ENCODE measurements around the gene MED7. TPM values are rescaled to one million over a fixed set of nuclear protein-coding genes. Genes with fewer than 3 reads are reported as not detected.
"Not testable (repeated sequence)": the region's sequence is repeated elsewhere in the genome, so short reads cannot be mapped to it uniquely, and the experiment has no call there.

The MED7 gene, protein sequence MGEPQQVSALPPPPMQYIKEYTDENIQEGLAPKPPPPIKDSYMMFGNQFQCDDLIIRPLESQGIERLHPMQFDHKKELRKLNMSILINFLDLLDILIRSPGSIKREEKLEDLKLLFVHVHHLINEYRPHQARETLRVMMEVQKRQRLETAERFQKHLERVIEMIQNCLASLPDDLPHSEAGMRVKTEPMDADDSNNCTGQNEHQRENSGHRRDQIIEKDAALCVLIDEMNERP
- total RNA-seq (2014; rRNA removed; shearing (Covaris generic)) = 3.6 and 4.5 TPM in 2 replicates

DNA sequence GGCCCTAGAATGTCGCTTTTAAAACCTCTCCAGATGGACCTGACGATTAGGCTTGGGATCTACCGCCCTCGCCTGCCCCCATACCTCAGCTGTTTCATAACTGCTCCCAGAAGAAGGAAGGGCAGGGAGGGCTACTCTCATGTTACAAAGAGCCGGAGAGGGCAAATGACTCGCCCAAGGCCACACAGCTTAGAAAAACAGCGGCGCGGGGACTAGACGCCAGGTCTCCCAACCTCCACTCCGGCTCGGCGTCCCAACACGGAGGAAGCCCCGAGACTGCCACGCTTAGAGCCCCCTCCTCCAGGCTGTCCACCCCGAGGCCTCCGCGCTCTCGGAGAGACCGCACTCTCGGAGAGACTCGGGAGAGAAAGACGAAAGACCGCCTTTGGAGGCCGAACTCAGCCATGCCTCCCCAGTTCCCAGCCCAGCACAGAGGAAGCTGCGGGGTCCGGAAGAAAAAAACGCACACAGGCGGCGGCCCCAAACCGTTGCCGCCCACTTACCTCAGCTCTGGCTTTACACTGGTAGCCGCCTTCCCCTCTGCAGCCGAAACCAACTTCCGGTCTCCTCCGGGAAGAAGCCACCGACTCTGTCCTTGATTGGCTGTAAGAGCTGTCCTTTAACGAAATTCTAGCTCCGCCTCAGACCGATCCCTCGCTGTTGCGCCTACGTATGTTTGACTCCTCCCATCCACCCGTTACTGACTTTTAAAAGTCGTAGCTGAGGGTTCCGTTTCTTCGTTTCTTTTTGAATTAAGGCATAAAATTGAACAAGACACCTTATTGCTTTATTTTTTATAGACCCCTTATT, at the start of gene MED7:
Gene MED7, minus strand, starts transcription at position 549 of the 810 bp plus-strand sequence. CDS start 3,434 bp downstream, outside the sequence.
- peak; percentile 98 for DNase-seq (ENCODE audit: low spot score)

DNA sequence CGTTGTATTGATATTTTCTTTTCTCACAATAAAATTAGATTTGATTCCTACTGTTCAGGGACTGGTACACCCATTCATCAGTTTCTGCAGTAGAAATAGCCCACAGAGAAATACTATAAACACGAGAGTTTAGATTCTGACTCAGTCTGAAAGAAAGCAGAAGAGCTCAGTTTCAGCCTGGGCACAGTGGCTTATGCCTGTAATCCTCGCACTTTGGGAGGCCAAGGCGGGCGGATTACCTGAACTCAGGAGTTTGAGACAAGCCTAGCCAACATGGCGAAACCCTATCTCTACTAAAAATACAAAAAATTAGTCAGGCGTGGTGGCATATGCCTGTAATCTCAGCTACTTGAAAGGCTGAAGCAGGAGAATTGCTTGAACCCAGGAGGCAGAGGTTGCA, 46.6 kb upstream of the MED7 start:
- DNase-seq (ENCODE audit: low spot score) = no peak

DNA sequence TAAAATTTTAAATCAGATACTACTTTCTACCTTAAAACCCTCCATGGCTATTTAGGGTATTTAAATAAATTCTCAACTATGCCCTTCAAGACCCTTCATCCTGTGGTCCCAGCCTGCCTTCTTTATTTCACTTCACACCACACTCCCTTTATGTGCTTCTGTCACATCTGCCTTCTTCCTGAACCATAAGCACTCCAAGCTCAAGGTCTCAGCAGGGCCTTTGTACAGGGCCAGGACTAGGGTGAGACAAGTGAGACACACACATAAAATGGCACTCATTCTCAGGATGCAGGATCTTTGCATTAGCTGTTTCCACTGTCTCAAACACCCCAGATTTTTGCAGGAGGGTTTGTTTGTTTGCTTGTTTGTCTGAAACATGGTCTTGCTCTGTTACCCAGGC, 45.6 kb upstream of the MED7 start:
- no peak for DNase-seq (ENCODE audit: low spot score)

DNA sequence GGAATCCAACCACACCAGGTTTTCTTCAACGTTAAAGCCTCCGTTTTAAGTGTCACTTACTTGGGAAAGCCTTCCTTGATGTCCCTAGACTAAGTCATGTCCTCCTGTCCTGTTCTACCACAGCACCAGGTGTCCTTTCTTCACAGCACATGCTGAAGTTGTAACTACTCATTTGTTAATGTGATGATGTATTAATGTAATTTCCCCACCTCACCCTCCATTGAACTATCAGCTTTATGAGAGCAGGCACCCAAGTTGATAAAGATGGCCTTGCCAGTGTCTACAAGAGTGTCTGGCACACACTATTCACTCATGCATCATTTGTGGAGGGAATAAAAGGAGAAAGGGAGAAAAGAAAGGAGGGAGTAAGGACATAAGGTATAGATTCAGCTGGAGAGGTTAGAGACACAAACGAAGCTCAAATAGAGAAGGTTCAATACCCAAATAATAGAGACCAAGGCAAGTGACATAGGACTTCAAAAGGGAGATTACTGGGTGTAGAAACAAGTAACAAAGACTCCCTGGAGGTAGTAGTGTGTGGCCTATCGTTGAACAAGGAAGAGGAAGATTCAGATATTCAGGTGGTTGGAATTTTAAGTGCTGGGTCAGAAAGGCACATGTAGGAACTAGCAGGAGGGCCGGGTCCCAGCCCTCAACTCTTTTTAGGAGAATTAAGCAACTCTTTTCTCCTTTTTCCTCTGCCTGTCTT, 44.5 kb upstream of the MED7 start:
- DNase-seq (ENCODE audit: low spot score) = no peak

DNA sequence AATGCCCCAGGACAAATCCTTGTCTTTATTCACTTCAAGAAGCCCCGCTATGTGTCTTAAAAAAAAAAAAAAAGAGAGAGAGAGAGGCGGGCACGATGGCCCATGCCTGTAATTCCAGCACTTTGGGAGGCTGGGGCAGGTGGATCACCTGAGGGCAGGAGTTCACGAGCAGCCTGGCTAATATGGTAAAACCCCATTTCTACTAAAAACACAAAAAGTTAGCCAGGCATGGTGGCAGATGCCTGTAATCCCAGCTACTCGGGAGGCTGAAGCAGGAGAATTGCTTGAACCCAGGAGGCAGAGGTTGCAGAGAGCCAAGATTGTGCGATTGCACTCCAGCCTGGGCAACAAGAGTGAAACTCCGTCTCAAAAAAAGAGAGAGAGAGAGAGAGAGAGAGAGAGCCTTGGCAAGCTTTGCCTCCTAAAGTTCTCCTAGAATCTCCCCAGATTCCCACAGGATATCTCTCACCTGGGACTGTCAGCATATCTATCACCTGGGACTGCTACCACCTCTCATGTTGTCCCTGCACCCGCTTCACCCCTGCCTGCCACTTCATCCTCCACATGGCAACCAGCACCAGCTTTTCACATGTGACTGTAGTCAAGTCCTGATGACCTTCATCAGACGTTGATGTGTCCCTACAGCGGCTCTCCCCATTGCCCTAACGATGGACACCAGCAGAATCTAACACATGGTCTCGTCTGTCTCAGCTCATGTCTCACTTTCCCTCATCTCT, 43.8 kb upstream of the MED7 start:
- DNase-seq (ENCODE audit: low spot score) = no peak

DNA sequence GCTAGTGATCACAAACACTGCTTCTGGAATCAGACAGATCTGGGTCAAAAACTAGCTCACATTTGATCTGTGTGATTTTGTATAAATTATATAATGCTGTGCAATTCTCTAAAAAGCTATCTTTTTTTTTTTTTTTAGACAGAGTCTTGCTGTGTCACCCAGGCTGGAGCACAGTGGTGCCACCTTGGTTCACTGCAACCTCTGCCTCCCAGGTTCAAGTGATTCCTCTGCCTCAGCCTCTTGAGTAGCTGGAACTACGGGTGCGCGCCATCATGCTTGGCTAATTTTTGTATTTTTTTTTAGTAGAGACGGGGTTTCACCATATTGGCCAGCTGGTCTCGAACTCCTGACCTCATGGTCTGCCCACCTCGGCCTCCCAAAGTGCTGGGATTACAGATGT, 42.5 kb upstream of the MED7 start:
- DNase-seq (ENCODE audit: low spot score) = not testable (repeated sequence)

DNA sequence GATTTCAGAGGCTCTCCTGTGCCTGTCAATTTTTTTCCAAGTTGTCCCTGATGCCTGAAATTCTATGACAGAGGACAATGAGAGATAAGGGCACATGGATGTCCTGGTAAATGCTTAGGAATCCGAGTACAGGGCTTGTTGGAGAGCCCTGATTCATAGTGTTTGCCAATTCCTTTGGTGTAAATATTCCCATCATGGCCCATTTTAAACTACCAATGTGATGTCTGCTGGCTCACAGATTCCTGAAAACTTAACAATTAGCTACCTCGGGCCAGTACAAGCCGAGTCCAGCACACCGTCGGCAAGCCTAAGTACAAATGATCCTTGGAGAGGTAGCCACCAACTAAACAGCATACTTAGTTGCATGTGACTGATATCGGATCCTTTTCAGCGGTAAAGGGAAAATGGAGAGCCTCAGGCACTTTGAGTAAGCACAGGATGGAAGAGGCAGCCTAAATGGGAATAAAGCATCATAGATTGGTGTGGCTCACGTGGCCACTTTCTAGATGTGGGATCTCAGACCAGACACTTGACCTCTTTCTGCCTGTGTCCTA, 41.5 kb upstream of the MED7 start:
- DNase-seq (ENCODE audit: low spot score) = no peak

DNA sequence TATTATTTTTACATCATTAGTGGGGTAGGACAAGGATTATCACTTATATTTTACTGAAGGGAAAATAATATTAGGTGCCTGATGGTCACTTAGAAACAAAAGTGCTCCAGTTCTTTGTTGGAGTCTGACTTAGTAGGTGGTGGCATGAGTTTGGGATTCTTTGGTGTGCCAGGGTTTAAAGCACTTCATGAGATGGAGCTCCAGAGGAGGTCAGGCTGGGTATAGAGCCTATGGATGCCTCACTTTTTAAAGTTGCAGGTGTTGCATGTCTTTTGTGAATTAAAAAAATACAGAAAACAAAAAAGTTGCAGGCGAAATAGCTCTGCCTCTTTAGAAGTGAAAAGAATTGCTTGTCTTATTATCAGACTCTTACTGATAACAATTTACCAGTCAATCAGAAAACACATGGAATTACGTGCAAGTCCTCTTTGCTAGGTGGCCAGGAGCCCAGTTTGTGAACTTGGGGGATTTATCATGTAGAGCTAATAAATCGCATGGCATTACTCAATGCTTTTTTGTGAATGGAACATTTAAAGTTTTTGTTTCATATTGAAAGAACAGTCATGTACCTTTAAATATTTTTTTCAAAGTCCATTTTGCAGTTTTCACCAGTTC, 39.6 kb upstream of the MED7 start:
- DNase-seq (ENCODE audit: low spot score) = no peak

DNA sequence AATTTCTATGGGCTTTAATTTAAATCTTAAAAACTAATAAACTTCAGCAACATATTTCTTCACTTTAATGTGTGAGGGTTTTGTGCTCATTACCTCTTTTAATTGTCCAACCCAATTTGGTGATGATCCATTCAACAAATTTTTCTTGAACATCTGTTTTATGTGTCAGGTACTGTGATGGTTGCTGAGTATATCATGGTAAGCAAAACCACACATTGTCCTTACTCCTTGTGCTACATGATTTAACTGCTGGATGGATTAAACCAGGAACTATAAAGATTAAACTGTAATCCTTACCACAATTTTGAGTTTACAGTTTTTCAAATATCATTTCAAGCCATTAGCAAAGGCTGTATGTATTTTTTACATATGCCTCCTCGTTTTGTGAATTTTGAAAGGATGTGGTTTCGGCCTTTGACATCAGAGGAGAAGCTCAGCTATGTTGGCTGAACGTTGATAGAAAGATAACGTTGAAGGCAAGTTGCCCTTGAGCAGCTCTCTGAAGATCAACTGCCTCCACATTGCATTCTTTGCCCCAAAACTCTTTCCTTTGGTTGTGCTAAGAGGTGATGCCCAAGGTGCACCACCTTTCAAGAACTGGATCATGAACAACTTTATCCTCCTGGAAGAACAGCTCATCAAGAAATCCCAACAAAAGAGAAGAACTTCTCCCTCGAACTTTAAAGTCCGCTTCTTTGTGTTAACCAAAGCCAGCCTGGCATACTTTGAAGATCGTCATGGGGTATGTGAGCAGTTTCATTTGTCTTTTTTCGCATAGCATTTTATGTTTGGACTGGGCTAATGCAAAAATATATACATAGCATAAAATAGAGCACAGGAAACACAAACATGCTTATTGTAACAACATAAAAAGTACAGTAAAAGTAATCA, 38.0 kb upstream of the MED7 start, which contains the start of gene ITK:
Gene ITK, plus strand, starts transcription at position 467 of the 891 bp plus-strand sequence. Its CDS starts 138 bp downstream, at position 605.
- DNase-seq (ENCODE audit: low spot score) = no peak

DNA sequence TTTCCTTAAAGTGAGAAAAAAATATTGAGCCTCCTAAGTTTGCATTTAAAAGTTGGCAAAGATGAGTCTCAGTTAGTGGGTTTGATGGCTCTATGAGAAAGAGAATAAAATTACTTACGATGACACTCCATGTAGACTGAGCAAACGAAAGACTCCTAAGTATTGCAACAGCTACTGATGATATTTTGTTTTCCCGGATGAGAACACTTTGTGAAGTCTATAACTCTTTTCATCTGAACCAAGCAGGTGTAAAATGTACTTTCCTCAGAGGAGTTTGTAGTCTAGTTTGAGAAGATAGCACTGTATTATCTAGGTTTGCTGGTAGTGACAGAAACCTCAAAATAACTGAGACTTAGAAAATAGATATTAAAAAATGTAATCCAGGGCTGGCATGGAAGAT, 36.3 kb upstream of the MED7 start:
- no peak for DNase-seq (ENCODE audit: low spot score)

DNA sequence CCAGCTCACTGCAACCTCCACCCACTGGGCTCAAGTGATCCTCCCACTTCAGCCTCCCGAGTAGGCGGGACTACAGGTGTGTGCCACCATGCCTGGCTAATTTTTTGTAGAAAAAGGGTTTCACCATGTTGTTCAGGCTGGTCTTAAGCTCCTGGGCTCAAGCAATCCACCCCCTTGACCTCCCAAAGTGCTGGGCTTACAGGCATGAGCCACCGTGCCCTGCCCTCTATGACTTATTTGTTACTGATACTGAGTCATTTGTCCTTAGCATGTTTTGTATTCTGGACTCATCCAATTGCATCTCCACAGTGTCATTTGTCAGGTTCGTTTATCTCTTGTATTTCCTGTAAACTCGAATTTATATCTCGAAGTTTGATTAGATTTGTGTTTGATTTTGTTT, 35.3 kb upstream of the MED7 start:
- DNase-seq (ENCODE audit: low spot score) = no peak

DNA sequence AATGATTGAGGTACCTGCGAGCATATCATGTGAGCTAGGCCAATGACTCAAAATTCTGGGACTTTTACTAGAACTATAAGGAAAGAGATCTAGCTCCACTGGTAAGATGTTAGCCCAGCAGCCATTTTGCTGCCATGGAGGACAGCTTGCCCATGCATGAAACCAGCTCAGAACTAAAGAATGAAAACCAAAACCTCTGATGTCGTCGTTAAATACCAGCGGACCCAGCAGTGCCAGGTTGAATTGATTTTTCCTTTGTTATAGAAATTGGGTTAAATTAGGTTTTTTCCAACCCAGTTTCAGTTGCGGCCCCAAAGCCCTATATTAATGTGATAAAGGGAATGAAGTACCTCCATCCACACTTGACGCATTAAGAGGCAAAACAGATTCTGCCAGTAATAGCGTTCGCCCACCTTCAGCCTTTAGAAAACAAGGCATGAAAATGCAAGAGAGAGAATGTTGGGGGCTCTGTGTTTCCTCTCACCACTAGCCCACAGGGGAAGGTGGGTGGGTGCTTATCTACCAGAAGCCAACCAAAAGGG, 32.5 kb upstream of the MED7 start:
- DNase-seq (ENCODE audit: low spot score) = no peak

DNA sequence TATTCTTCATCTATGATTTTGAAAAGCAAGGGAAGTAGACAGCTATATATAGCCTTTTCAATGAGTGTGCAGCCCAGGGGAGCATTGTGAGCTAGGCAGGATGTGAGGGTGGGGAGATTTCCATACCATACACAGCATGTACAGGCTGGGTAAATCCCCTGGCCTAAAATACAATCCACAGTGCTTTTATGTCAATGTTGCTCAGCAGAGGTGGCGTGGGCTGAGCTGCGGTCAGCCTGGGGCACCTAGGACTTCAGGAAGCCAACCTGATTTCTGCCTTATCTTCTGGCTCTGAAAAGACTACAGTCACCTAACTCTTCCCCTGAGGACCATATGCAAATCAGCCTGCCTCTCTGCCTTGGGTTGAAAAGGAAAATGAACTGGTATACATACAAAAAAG, 29.7 kb upstream of the MED7 start:
- no peak for DNase-seq (ENCODE audit: low spot score)

DNA sequence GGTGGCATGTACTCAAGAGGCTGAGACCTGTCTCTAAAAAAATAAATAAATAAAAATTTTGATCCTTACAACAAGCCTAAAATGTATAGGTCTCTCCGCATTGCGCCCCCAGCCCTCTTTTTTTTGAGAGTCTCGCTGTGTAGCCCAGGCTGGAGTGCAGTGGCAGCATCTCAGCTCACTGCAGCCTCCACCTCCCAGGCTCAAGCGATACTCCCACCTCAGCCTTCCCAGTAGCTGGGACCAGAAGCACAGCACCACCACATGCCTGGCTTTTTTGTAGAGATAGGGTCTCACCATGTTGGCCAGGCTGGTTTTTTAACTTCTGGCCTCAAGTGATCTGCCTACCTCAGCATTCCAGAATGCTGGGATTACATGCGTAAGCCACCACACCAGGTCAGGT, 25.6 kb upstream of the MED7 start:
- no peak for DNase-seq (ENCODE audit: low spot score)

DNA sequence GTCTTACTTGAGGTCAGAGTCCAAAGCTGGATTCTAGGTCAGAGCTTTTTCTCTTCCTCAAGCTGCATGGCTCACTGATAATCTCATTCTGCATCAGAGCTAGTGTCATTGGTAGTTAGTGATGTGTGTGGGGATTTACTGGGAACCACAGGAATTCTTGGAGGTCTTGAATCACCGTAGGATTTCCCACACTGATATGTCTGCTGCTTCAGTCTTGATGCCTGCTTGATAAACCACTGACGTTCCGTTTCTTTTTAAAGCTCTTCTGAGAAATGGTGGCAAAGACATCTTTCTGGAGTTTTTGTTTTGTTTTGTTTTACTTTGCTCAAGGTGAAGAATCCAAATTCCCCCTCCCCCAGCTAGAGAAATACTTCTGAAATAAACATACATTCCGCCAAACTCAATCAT, 24.6 kb upstream of the MED7 start:
- no peak for DNase-seq (ENCODE audit: low spot score)

DNA sequence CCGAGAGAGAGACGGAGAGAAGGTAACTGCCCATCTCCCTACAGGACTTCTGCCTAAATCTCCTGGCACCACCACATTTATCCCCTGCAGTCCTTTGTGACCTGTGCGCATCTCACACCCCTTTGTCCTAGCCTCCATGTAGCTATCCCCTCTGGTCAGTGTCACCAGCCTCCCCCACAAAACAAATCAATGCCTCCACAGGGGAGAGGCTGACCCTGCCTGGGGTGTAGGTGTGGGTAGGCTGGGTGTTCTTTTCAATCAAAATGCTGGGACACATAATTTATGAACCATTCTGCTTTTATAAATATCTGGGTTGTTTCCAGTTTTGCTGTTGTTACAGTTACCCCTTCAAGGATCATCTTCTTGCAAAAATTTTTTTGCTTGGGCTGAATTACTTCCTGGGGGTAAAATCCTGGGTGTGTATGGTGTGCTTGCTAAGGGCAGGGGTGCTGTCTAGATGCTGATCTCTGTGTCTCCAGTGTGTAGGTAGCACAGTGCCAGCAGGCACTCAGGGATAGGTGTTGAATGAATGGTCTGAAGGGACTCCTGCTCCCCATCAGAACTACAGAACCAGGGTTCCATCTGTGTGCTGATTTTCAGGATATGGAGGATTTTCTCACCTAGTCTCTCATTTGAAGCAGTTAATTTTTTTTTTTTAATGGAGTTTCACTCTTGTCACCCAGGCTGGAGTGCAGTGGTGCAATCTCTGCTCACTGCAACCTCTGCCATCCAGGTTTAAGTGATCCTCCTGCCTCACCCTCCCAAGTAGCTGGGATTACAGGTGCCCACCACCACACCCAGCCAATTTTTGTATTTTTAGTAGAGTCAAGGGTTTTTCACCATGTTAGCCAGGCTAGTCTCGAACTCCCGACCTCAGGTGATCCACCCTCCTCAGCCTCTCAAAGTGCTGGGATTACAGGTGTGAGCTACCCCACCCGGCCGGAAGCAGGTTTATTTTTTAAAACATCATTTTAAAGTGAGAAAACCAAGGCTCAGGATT, 23.8 kb upstream of the MED7 start, which contains the start of gene GARIN3:
Gene GARIN3, minus strand, starts transcription at position 51 of the 1,000 bp plus-strand sequence. CDS start 96 bp downstream, outside the sequence.
- no peak for DNase-seq (ENCODE audit: low spot score)

DNA sequence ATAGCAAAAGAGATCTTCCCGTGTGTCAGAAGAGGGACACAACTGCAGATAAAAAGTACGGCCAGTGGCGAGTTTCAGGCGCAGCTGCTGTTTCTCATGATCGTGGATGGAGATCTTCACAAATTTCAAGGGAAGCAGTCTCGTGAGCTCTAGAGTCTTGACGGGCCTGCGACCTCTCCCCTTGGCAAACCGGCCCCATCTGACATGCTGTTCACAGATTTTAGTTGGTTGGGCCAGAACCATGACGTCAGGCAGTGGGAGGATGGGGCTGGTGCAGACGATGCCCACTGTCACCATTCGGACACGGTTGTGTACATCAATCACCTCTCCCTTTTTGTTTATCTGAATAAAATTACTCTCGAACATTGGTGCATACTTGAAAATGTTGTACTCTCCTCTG, 23.0 kb upstream of the MED7 start:
- no peak for DNase-seq (ENCODE audit: low spot score)

DNA sequence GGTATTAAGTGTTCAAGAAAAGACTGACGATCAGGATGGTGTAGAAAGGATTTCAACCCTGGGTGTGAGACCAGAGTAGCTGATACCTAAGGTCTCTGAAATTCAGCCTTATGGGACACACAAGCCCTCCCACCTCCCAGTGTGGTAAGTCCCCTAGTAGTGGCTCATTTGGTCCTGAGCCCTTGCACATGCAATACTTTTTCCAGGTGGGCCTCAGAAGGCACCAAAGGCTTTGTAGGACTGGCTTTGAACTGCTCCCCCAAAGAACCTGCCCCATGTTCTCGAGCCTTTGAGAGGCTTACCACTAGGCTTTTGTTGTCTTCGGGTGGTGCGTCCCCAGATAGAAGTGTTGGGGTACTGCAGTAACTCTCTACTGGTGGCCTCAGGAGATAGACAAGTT, 22.6 kb upstream of the MED7 start:
- no peak for DNase-seq (ENCODE audit: low spot score)

All from HT-29 (cell line).